HG03342 (cell line): Measurements from ENCODE around the gene PNPLA6.
"Not testable (repeated sequence)": the region's sequence is repeated elsewhere in the genome, so short reads cannot be mapped to it uniquely, and the experiment has no call there.

ENCODE experiments used
- ATAC-seq: cut with Tn5 transposase; IDR thresholded peaks from one replicate; pipeline ENCODE4 v1.9.1; 2021; ENCODE audit warnings: mild to moderate bottlenecking, moderate library complexity; ENCODE audit not compliant: unreplicated experiment

The PNPLA6 gene

DNA sequence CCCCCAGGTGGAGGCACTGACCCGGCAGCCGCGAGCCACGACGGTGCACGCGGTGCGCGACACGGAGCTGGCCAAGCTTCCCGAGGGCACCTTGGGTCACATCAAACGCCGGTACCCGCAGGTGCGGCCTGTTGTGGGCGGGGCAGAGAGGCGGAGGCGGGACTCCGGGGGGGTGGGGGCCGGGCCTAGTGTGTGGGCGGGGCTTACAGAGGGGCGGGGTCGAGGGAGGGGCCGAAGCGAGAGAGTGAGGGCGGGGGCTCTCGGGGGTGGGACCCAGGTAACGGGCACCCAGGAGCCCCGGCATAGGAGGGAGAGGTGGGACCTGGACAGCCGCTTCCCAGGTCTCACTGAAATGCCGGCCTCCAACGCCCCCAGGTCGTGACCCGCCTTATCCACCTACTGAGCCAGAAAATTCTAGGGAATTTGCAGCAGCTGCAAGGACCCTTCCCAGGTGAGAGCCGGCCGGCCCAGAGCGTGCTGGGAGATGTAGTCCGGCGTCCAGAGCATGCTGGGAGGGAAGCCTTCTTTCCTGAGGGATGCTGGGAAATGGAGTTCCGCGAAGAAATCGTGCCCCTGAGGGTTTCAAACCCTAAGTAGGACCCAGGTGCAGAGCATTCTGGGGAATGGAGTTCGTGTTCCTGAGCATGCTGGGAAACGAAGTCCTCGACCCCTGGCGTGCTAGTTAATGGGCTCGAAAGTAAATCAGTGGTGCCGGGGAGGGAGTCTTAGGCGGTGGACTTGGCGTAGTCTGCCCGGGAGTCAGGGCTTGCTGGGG lies 15.7 kb downstream of the PNPLA6 start:
- no peak for ATAC-seq

DNA sequence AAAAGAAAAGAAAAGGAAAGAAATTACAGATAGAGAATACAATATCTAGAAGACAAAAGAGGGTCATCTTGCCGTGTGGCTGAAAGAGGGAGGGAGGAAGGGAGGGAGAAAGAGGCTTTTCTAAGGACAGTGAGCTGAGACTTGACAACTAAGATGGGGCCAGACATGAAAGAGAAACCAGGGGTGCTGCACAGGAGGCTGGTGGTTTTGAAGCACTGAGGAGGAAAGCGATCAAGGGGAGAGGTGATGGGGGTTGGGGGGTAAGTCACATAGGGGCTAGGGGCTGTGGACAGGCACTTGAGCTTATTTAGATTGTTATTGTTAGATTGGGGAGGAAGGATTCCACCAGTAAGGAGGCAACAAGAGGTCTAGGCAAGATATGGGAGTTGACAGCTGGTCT lies 17.3 kb downstream of the PNPLA6 start:
- no peak for ATAC-seq

- ATAC-seq = no peak
Measured at GRCh38 chr19:7554565-7554964, 19.0 kb downstream of the PNPLA6 start.

DNA sequence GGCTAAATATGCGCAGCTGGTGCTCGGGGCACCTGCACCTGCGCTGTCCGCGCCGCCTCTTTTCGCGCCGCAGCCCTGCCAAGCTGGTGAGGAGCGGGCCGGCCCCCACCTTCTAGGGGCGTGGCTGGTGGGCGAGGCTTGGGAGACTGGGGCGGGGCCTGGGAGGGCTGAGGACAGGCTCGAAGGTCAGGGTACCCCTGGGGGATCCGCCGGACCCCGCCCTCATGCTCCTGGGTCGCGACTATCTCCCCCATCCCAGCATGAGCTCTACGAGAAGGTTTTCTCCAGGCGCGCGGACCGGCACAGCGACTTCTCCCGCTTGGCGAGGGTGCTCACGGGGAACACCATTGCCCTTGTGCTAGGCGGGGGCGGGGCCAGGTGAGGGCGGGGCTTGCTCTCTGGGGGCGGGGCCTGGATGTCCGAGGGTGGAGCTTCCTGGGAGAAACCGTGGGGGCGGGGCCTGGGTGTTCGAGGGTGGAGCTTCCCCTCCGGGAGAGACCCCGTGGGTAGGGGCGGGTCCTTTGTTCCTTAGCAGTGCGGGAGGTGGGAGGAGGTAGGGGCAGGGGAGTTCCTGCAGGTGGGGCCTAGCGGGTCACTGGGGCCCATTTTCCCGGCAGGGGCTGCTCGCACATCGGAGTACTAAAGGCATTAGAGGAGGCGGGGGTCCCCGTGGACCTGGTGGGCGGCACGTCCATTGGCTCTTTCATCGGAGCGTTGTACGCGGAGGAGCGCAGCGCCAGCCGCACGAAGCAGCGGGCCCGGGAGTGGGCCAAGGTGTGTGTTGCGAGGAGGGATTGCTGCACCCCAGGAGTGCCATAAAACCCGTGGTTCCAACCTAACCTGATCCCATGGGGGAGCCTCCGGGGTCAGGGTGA lies 19.7 kb downstream of the PNPLA6 start:
- no peak for ATAC-seq

- ATAC-seq = no peak
Measured at GRCh38 chr19:7556696-7557315, 21.3 kb downstream of the PNPLA6 start.

DNA sequence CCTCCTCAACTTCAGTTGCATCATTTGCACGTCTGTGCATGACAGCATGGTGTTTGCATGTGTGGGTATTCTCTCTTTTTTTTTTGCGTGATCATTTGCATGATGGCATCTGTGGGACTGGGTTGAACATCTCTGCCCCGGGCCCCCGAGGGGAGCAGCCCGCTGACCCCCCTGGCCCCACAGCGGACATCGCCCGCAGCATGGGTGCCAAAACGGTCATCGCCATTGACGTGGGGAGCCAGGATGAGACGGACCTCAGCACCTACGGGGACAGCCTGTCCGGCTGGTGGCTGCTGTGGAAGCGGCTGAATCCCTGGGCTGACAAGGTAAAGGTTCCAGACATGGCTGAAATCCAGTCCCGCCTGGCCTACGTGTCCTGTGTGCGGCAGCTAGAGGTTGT lies 23.1 kb downstream of the PNPLA6 start:
- no peak for ATAC-seq

- no peak for ATAC-seq
Measured at GRCh38 chr19:7559102-7559501, 23.6 kb downstream of the PNPLA6 start.

DNA sequence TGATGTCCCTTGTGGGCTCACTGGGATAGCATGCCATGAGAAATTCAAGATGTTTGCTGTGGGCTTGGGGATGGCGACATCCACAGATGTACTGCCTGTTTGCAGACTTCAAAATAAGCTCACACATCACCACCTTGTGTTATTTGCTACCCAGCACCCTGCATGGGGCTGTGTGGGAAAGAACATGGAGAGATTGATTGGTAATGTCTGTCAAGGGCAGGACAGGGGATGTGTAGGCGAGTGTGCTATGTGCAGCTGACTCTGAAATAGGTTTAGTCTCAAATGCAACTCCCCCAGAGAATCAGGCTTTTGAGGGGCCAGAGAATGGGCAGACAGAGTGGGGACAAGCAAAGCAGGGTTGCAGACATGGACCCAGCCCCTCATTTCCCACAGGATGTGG lies 24.7 kb downstream of the PNPLA6 start:
- ATAC-seq = no peak

GRCh38 chr19:7561325-7561724 lies 25.8 kb downstream of the PNPLA6 start:
- no peak for ATAC-seq

DNA sequence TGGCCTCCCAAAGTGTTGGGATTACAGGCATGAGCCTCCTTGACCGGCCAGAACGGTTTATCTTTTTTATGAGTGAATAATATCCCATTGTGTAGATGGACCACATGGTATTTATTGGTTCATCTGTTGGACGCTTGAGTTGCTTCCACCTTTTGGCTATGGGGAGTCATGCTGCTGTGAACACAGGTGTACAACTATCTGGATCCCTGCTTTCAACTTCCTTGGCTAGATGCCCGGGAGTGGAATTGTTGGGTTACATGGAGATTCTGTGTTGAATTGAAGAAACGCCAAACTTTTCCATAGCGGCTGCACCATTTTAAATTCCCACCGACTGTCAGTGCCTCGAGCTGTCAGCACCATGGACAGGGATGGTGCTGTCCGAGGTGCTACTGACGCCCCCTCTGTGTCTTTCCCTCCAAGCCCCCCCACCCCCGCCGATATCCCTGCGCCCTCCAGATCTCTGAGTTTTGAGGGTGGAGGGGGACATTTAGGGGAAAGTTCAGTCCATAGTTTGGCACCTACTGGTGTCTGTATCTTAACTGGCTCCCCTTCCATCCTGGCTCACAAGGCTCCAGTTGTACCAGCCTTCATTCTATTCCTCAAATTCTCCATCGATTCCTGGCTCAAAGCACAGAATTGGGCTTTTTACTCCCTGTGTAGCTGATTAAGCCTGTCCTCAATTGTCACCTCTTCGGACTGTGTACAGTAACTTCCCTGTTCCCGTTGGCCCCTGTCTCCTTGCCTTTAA lies 27.3 kb downstream of the PNPLA6 start:
- no peak for ATAC-seq

DNA sequence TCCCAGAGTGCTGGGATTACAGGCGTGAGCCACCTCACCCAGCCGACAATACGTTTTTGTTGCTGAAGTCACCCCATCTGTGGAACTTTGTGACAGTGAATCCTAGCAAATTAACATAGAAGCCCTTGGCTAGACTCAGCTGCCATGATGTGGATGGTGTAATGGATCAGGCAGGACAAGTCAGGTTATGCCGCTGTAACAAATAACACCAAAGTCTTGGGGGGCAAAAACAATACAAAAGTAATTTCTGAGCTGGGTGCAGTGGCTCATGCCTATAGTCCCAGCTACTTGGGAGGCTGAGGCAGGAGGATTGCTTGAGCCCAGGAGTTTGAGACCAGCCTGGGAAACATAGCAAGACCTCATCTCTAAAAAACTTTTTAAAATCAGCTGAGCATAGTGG lies 29.3 kb downstream of the PNPLA6 start:
- ATAC-seq = no peak

DNA sequence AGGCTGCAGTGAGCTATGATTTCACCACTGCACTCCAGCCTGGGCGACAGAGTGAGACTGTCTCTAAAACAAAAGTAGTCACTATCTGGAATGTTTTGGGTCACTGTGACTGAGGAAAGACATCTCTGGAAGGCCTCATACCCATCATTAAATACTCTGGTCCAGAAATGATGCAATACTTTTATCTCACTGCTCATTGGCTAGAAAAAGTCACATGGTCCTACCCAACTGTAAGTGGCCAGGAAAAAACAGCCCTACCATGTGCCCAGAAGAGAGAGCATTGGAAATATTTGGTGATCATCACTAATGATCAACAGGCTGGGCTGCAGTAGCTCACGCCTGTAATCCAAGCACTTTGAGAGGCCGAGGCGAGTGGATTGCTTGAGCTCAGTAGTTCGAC lies 29.8 kb downstream of the PNPLA6 start:
- ATAC-seq = no peak

GRCh38 chr19:7570761-7571160 lies 35.2 kb downstream of the PNPLA6 start:
- no peak for ATAC-seq

GRCh38 chr19:7575434-7576040 lies 40.0 kb downstream of the PNPLA6 start:
- ATAC-seq = no peak

DNA sequence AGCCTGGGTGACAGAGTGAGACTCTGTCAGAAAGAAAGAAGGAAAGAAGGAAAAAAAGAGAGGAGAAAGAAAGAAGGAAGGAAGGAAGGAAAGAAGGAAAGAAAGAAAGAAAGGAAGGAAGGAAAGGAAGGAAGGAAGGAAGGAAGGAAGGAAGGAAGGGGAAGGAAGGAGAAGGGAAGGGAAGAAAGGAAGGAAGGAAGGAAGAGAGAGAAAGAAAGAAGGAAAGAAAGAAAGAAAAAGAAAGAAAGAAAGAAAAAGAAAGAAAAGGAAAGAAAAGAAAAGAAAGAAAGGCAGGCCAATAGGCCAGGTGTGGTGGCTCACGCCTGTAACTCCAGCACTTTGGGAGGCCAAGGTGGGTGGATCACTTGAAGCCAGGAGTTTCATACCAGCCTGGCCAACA lies 41.9 kb downstream of the PNPLA6 start:
- ATAC-seq = not testable (repeated sequence)

GRCh38 chr19:7578127-7578526 lies 42.6 kb downstream of the PNPLA6 start:
- no peak for ATAC-seq

DNA sequence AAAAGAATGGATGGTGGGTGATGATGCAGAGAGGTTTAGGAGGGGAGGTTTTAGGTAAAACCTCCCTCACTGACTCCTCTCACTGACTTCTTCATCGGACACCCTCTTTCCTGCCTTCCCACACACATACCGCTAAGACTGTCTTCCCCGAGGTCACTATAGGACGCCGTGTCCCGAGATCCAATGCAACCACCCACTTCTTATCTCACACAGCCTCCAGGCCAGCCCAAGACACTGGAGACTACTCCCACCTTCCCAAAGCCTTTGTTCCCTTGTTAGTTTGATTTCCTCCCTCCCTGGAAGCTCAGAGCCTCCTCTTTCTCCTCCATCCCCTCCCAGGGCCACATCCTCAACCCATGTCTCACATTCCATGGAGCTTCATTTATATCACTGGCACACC lies 43.7 kb downstream of the PNPLA6 start:
- ATAC-seq = no peak

DNA sequence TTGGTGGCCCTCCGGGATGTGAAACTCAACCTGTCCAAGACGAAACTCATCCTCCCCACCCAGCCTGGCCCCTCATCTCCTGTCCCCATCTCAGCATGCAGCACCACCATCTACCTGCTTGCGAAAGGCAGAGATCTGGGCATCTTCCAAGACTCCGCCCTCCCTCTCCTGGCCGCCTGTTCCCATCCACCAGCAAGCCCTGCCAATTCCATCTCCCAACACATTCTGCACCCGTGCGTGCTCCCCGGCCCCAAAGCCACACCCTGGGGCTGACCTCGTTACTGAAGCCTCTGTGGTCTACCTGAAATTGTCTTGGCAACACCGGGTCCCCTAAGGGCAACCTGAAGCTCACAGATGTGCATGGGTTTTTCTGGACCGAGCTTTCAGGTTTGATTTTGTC lies 46.9 kb downstream of the PNPLA6 start:
- no peak for ATAC-seq

GRCh38 chr19:7589822-7590221 lies 54.3 kb downstream of the PNPLA6 start:
- no peak for ATAC-seq

DNA sequence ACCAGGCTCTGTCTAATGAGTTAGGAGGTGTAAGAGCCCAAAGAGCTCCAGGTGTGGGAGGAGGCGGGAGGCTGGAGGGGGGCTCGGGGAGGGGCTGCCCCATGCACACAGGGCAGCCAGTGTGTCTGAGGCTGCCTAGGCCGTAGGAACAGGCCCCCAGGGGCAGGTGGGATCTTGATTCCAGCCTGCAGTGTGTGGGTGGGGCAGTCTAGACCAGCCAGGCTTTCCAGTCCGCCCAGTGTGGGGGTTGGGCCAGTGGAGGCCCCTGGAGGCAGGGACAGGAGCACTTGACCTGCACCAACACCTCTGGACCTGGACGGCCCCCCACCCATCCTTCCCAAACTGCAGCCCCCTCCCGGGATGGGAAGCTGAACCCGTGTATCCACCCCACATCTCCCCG lies 54.7 kb downstream of the PNPLA6 start:
- no peak for ATAC-seq
